ENCODE results near the gene CRYGN. TPM values are rescaled to one million over a fixed set of nuclear protein-coding genes. Genes with fewer than 3 reads are reported as not detected.

Gene CRYGN
- total RNA-seq, 4 donors from 2014 or later, result 0.19 TPM; not detected in 3

DNA sequence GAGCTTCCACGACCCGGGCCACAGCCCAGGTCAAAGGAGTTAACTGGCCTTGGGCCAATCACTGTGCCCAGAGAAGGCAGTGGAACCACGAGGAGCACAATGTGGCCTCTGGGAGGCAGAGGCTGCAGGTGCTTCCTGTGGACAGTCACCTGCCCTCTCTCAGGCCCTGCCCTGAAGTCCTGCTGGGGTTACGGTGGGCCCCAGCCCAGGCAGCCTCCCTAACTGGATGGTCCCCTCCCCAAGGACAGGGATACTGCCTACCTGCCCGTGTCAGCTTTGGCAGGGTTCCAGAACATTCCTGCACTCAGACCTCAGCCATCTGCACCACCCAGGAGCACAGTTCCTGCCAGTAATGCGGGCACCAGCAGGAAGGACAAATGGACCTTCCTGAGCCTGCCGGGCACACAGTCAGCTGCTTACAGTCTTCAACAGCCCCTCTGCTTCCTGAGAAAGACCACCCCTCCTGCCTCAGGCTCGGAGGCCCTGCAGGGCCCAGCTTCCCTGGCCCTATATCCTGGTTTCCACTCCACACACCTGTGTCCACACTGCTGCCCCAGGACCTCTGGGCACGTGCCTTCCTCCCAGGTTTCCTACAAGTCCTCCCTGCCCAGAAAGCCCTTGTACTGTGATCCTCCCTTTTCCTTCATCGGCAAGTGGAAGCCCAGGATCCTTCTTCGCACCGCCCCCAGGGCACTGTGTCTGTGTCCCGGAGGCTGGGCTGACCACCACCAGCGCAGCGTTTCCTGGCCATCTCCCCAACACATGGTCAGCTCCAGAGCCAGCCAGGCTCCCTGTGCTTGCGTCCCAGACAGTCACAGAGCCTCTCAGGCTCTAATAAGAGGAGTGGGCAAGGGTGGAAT, 53.4 kb downstream of the CRYGN start:
- no peak for DNase-seq
- intact Hi-C loops (cut with DNase I), result no loop called here
- no peak overlapping the region for H3K27ac ChIP-seq
- peaks cover 0 to 58% (median 9%) of the 10 kb centered on the region in 4 donors for H3K27me3 ChIP-seq
- no peaks in the 10 kb centered on the region for H3K36me3 ChIP-seq
- peaks cover 7 to 11% (median 8%) of the 10 kb centered on the region in 3 donors for H3K4me1 ChIP-seq
- TF ChIP-seq CTCF (IDR thresholded peaks at IDR 0.05), result no peak
- no peak for TF ChIP-seq POLR2A (IDR thresholded peaks at IDR 0.05)
- no peak overlapping the region for H3K4me3 ChIP-seq
- WGBS, 2 donors, result 59 to 69% methylated on average over 6 to 12 of the region's 16 CpGs
- no peaks in the 10 kb centered on the region for H3K9me3 ChIP-seq

DNA sequence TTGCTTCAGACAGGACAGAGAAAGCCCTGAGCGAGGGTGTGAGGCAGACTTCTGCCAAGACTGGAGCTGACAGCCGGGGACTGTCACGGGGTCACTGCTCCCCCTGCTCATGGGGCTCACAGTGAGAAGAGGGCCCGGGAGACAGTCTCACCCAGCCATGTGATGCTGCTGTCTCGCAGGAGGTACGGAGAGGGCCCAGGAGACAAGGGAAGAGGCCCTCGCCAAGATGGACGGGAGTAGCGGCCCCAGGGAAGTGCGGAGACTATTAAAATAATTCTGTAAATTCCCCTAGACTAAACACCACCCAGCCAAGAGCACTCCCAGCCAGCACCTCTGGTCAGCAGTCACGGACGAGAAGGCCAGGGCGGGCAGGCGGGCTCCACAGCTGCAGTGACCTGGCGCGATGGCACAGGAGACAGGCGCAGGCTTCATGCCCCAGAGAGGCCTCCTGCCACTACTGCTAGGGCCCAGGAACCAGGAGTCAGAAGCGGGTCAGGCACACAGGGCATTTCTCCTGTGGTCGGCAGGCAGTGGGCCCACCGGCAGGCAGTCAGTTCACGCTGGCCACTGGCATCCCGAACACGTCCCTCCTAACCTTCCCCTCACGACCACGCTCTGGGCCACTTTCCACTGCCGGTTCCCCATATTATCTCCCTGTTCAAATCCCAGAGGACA, 54.2 kb downstream of the CRYGN start:
- intact Hi-C loops (cut with DNase I), result no loop called here
- no peaks in the 10 kb centered on the region for H3K9me3 ChIP-seq
- WGBS, 2 donors, result 83% methylated on average over 1 to 22 of the region's 26 CpGs
- H3K27ac ChIP-seq, result no peak overlapping the region
- no peaks in the 10 kb centered on the region for H3K36me3 ChIP-seq
- peaks cover 10 to 18% (median 14%) of the 10 kb centered on the region in 3 donors for H3K4me1 ChIP-seq
- H3K27me3 ChIP-seq, result peaks cover 0 to 62% (median 9%) of the 10 kb centered on the region in 4 donors
- H3K4me3 ChIP-seq, result no peak overlapping the region
- DNase-seq, result no peak
- TF ChIP-seq CTCF (IDR thresholded peaks at IDR 0.05) (no peak), POLR2A (IDR thresholded peaks at IDR 0.05) (no peak)

GRCh38 chr7:151384776-151385625, 54.9 kb downstream of the CRYGN start:
- TF ChIP-seq POLR2A (IDR thresholded peaks at IDR 0.05), result no peak
- no peak for TF ChIP-seq CTCF (IDR thresholded peaks at IDR 0.05)
- 88 to 91% methylated on average over 12 of the region's 26 CpGs for WGBS, 2 donors
- H3K27me3 ChIP-seq, result peaks cover 0 to 63% (median 9%) of the 10 kb centered on the region in 4 donors
- no peak for DNase-seq
- intact Hi-C loops (cut with DNase I), result no loop called here
- no peaks in the 10 kb centered on the region for H3K9me3 ChIP-seq
- no peaks in the 10 kb centered on the region for H3K36me3 ChIP-seq
- H3K4me1 ChIP-seq, result peaks cover 10 to 20% (median 14%) of the 10 kb centered on the region in 3 donors
- H3K4me3 ChIP-seq, result no peak overlapping the region
- no peak overlapping the region for H3K27ac ChIP-seq

- no peaks in the 10 kb centered on the region for H3K9me3 ChIP-seq
- DNase-seq, result no peak
- H3K27me3 ChIP-seq, result peaks cover 0 to 58% (median 9%) of the 10 kb centered on the region in 4 donors
- no peak overlapping the region for H3K4me3 ChIP-seq
- H3K36me3 ChIP-seq, result peaks cover 0 to 4% (median 0%) of the 10 kb centered on the region in 3 donors
- WGBS, 2 donors, result 76 to 81% methylated on average over 5 to 6 of the region's 6 CpGs
- no peak overlapping the region for H3K27ac ChIP-seq
- intact Hi-C loops (cut with DNase I), result no loop called here
- peaks cover 10 to 20% (median 14%) of the 10 kb centered on the region in 3 donors for H3K4me1 ChIP-seq
- no peak for TF ChIP-seq CTCF (IDR thresholded peaks at IDR 0.05)
- TF ChIP-seq POLR2A (IDR thresholded peaks at IDR 0.05), result no peak
Measured at GRCh38 chr7:151384352-151384697, 55.6 kb downstream of the CRYGN start.

Data from esophagus squamous epithelium (tissue), 5 donors.